DMS153 (cell line): Measurements from ENCODE around the gene ZFPM1.

Experiments
- DNase-seq: peaks from one replicate; lab custom pipeline; 2025; lab: John Stamatoyannopoulos, UW

The ZFPM1 gene

DNA sequence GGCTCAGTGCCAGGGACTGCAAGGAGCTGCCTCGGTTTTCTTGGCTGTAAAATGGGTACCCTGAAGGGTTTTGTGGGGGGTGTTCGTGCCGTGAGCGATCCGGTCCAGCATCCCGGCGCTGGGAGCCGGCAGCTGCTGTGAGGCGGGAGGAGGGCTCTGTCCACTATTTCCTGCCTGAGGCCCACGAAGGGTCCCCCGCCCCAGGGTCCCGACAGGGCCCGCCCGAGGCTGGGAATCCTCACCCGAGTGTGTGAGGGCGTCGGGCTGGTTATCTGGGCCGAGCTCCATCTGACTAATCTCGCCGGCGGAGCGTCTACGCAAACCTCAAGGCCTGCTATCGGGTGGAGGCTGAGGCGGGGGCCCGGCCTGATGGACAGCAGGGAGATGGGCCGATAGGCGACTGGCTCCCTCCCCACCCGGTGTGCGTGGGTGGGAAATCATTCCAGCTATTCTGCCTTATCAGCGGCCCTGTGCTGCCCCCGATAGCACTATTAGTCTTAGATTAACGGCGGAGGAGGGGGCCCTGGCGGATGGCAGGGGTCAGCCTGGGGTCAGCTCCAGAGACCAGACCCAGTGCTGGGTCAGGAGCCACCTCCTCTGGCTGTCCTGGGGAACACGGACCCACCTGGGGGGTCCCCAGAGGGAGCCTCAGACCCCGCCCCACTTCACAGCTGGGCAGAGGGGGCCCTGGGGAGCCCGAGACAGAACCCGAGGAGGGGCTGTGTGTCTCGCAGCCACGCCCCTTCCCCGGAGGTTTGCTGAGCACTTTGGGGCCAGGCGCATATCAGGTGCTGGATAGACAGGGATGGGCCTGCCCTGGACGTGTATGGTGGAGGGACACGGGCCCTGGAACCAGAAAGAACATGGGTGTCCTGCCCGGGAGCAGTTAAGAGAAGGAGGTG lies 44.7 kb downstream of the ZFPM1 start:
- no peak for DNase-seq

GRCh38 chr16:88498576-88499208 lies 45.6 kb downstream of the ZFPM1 start:
- no peak for DNase-seq

GRCh38 chr16:88499292-88499691 lies 46.2 kb downstream of the ZFPM1 start:
- DNase-seq = no peak

DNA sequence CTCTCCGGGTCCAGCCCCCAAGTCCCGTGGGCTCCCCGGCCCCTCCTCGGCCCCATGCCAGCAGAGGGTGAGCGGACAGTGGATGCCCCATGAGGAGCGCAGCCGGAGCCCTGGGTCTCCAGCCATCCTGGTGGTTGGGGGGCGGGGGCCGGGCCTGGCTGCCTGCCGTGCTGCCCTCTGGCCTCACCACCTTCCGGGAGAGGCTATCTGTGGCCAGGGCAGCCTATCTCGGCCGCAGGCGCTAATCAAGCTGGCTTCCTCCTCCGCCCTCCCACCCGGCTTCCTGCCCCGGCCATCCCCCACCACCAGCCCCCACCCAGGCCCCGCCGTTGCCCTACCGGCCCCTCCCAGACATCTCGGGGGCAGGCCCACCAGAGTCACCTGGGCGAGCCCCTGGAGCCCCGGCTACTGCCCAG lies 46.8 kb downstream of the ZFPM1 start:
- DNase-seq = no peak

DNA sequence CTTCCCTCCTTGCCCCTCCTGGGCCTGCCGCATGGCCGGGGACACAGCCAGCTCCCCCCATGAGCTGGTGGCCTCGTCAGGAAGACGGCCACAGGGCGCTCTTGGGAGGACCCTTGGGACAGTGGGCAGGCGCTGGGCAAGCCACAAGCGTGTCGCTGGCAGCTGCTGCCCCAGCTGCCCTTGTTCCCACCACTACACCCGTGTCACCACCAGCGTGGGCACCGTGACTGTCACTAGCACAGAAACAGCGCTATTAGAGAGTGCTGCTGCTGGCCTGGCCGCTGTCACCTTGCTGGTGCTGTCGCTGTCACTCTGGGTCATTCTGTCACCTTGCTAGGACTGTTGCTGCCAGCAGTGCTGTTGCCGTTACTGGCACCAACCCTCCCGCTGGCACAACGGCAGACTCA lies 47.2 kb downstream of the ZFPM1 start:
- DNase-seq = no peak

DNA sequence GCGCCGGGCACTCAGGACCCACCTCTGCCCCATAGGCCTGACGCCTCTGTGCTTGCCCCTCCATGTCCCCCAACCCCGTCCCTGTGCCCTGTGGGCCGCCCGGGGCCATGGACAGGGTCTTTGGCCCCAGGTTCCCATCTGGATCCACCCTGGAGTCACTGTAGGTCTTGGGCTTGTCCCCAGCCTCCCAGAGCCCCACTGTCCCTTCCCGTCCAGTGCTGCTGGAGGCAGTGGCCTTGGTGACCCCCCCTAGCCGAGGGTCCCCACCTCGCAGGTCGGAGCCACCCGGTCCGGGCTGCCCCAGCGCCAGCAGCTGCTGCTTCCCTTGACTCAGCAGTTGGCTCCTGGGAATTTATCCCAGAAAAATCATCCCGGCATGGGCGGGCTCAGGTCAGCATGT lies 49.3 kb downstream of the ZFPM1 start:
- no peak for DNase-seq

DNA sequence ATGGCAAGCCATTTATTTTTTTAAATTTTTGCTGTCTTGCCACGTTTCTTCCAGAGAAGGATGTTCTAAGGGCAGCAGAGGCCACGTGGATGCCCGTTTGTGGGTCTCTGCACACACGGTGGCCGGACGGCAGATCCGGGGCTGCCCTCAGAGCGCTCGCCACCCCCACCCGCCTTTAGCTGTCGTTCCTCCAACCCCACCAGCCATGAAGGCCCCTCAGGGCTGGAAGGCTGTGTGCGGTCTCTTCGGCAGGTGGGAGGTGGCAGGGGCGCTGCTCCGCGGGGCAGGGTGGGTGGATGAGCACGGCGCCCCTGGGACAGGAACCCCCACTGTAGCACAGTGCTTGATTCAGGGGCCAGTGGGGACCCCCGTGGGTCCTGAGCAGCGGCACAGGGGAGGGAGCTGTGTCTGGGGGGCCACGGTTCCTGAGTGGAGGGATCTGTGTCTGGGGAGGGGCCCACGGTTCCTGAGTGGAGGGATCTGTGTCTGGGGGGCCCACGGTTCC lies 49.7 kb downstream of the ZFPM1 start:
- no peak for DNase-seq

DNA sequence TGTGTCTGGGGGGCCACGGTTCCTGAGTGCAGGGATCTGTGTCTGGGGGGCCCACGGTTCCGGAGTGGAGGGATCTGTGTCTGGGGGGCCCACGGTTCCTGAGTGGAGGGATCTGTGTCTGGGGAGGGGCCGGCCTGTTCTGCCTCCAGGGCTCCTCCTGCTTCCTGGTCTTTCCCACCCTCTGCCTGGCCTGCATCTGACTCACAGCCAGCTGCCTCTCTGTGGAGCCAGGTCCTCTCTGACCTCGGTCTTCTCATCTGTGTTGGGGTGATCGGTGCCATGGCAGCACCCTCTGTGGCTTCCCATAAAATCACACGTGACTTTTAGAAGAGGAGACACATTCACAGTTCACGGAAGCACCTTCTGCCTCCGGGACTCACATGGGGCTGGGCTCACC lies 50.3 kb downstream of the ZFPM1 start:
- DNase-seq = no peak

- no peak for DNase-seq
Observed at GRCh38 chr16:88503771-88504488, 50.9 kb downstream of the ZFPM1 start.

- no peak for DNase-seq
Observed at GRCh38 chr16:88504489-88505404, 51.7 kb downstream of the ZFPM1 start.

GRCh38 chr16:88505405-88506082 lies 52.5 kb downstream of the ZFPM1 start:
- peak; percentile 84 for DNase-seq

DNA sequence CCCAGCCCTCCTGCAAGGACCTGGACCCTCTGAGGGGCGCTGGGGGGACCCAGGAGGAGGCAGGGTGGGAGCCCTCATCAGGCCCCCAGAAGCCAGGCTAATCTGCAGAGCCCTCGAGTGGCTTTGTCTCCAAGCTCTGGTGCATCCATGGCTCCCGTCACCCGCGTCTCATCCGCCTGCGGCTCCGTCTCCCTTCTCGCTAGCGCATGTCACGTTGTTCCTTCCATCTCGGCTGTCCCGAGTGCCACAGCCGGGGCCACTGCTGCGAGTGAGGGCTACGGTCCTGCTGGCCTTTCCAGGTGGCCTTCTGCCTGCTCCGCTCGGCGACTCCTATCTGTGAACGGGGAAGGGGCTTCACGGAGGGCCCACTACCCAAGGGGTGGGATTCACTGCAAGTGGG lies 53.6 kb downstream of the ZFPM1 start:
- DNase-seq = no peak

DNA sequence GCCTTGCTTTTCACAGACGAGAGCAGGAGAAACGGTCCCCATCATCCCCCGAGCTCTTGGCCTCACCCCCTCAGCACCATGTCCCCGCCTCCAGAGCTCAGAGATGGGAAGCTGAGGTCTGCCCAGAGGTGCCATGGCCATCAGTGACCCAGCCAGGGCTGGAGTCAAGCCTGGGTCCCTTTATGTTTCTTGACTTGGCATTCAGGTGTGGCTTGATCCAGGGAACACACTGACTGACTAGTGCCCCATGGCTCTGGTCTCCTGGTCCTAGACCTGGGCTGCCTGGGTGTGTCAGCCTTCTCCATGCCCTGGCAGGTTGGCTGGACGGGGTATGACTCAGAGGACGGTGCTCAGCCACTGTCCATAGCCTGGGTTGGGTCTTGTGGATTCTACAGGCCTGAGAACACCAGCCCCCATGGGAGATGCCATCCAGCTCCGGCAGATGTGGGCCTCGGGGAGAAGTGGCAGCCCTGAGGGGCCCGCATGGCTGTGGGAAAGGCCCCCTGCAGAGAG lies 54.2 kb downstream of the ZFPM1 start:
- no peak for DNase-seq

DNA sequence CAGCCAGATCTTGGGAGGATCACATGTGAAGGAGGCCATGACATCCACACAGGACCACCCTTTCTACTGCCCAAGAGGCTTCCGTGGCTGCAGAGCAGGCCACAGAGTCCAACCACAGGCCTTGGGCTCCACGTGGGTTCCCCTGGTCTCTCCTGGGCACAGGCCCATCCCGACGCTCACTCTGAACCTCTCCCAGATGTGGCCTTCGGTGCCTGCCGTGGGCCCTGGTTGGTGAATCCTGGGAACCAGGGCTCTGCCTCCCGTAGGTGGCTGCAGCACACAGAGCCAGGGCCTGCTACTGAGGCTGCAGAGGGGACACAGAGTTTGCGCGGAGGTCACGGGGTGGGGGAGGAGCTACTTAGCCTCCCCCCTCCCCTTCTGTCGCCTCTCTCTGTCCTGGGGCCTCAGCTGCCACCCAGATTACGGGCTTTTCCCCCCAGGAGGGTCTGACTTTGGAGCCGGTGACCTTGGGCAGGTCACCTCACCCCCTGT lies 55.3 kb downstream of the ZFPM1 start:
- DNase-seq = no peak

DNA sequence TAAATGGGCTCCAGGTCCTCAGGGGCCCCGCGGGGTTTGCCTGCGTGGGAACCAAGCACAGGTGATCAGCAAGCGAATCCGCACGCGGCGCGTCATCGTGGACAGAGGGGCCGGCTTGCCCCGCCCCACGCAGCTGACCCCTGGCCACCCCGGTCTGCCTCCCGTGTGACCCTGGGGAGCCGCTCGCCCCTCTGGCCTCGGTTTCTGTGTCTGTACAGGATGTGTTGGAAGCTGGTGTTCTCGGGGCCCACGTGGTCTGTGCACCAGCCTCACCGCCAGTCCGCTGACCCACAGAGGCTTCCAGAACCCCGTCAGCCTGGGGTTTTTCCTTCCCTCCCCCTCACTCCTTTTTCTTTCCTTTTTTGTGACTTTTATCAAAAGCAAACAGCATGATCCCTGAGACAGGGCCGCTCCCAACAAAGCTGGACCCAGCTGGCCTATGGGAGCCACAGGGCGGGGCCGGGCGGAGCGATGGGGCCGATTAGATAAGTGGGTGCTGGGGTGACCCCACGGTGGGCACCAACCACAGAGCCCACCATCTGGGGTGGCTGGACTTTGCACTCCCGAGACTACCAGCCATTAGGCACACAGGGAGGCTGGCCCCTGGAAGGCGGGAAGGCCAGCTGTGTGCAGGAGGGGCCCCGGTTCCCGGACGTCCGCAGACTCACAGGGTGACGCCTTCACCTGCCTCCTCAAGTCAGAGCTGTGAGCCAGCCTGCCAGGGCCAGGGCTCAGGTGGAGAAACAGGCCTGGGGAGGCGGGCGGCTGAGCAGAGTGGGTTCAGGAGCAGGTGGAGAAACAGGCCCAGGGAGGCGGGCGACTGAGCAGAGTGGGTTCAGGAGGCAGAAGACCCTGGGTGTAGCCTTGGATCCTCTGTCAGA lies 56.0 kb downstream of the ZFPM1 start:
- no peak for DNase-seq

DNA sequence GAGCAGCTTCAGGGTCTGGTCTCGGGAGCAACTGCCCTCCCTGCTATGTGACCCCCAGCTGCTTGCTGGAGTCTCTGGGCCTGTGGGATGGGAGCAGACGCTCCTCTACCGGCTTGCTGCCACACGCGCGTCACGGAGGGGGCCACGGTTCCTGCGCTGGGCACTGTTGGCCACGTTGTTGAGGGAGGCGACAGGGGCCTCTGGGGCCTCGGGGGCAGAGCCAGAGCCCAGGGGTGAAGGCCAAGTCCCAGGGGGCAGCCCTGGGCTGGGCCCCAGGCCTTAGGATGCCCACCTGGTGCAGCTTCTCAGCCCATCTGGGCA lies 56.6 kb downstream of the ZFPM1 start:
- no peak for DNase-seq

DNA sequence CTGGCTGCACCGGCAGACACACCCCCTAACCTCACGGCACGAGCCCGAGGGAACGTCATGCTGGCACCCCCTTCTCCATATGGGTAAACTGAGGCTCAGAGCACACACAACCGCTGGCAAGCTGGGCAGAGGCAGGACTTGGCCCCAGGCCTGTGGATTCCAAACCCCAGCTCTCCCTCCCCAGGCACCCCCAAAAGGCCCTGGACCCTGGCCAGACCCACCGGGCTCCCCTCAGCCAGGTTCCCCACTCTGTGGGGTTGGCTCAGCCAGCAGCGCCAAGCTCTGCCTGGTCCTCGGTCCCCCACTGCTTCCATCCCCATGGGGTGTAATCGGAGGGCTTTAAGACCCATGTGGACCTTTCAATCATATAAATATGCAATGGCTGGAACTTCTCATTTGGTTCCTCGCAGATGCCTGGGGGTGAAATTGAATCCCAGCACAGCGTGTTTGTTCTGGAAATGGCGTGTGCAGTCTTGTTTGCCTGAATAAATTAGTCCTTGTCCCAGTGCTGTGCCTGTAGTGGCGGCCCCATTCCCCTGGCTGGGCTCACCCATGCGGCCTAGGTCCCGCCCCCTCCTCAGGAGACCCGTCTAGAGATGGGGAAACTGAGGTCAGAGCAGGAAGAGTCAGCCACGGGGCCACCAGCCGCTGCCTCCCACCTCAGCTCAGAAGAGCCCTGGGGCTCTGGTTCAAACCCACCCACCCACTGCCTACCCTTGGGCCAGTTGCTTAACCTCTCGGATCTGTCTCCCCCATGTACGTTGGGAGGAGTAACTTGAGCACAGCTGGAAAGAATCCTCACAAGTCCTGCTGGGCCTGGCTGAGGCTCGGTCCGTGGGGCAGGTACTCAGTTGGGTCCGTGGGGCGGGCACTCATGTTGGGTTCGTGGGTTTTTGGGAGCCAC lies 57.3 kb downstream of the ZFPM1 start:
- peak; percentile 64 for DNase-seq

- DNase-seq = no peak
Observed at GRCh38 chr16:88511060-88511459, 58.0 kb downstream of the ZFPM1 start.

DNA sequence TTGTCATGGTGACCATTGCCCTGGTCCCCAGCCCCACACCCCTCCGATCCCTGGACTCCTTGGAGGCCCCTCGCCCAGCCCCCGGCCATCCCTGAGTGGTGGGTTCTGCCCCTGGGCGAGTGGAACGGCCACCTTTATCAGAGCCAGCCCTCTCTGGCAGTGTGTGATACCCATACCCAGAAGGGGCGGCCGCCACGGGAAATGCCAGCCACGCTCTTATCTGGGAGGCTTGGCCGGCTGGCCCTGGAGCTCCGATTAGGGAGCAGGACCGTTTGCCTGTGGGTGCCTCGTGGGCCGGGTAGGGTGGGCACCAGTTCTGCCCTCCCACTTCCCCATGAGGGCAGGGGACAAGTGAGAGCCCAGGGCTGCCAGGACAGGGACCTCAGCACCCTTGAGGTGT lies 58.8 kb downstream of the ZFPM1 start:
- DNase-seq = no peak
